ENCODE results near the gene GNL3L.
"Not testable (repeated sequence)": the region's sequence is repeated elsewhere in the genome, so short reads cannot be mapped to it uniquely, and the experiment has no call there.

GNL3L gene

GRCh38 chrX:54560411-54560810 lies 30.4 kb downstream of the GNL3L start:
- no peak for DNase-seq (ENCODE audit: low read depth)

DNA sequence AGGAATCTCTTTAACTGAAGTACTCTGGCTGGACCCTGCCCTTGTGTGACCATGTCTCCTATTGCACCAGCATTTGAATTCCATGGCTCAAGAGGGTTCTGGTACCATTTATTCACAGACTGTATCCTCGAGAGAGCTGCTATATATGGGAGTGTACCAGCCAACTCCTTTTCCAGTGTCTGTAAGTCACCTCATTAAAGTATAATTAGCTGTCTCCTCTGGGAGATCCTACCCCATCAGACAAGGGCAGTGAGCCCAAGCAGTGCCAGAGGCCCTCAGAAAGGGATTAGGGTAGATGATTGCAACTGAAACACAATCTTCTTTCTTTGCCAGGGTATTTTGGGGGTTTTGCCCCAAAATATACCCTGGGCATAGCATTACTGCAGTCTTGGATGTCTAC lies 31.6 kb downstream of the GNL3L start:
- no peak for DNase-seq (ENCODE audit: low read depth)

- no peak for DNase-seq (ENCODE audit: low read depth)
These were observed 34.9 kb downstream of the GNL3L start for GRCh38 chrX:54564936-54565335.

- no peak for DNase-seq (ENCODE audit: low read depth)
These were observed 40.3 kb downstream of the GNL3L start for GRCh38 chrX:54570332-54570731.

DNA sequence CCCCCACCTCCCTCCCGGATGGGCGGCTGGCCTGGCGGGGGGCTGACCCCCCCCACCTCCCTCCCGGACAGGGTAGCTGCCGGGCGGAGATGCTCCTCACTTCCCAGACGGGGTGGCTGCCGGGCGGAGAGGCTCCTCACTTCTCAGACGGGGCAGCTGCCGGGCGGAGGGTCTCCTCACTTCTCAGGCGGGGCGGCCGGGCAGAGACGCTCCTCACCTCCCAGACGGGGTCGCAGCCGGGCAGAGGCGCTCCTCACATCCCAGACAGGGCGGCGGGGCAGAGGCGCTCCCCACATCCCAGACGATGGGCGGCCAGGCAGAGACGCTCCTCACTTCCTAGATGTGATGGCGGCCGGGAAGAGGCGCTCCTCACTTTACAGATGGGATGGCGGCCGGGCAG lies 42.6 kb downstream of the GNL3L start:
- not testable (repeated sequence) for DNase-seq (ENCODE audit: low read depth)

GRCh38 chrX:54597728-54598127 lies 67.7 kb downstream of the GNL3L start:
- DNase-seq (ENCODE audit: low read depth) = no peak

- DNase-seq (ENCODE audit: low read depth) = no peak
These were observed 72.5 kb downstream of the GNL3L start for GRCh38 chrX:54602563-54602962.

All from T follicular helper cell (primary cell).